ENCODE measurements around the gene ENO3. TPM values are rescaled to one million over a fixed set of nuclear protein-coding genes. Genes with fewer than 3 reads are reported as not detected.

Gene ENO3
- total and polyA plus RNA-seq, 10 of the 15 experiments (the other 5 are each of a cell fraction or from before 2014, with no cell fraction given) = 6.8 to 28.4 (median 17.0) TPM

GRCh38 chr17:4946312-4946976, 4.5 kb upstream of the ENO3 start (continued):
- TF ChIP-seq REST (IDR thresholded peaks at IDR 0.05; ENCODE audit: low read depth, low read length) (no peak), CREM (IDR thresholded peaks at IDR 0.05; ENCODE audit: low read depth) (no peak), ZNF217 (IDR thresholded peaks at IDR 0.05) (no peak), ZNF687 (IDR thresholded peaks at IDR 0.05) (no peak), ZZZ3 (IDR thresholded peaks at IDR 0.05; ENCODE audit: control insufficient read depth, insufficient read length, low read depth) (no peak), BACH1 (IDR thresholded peaks at IDR 0.05; ENCODE audit: borderline replicate concordance) (no peak), FOS (IDR thresholded peaks at IDR 0.05; ENCODE audit: borderline replicate concordance, extremely low read depth, insufficient read length) (no peak), GATAD2B (conservative IDR thresholded peaks at IDR 0.05; ENCODE audit: low read depth) (no peak), CBX3 (IDR thresholded peaks at IDR 0.05; ENCODE audit: borderline replicate concordance, low read depth) (no peak), NFYB (IDR thresholded peaks at IDR 0.05; ENCODE audit: insufficient read depth, low read depth, low read length) (no peak), HDGF (IDR thresholded peaks at IDR 0.05) (no peak), USF2 (IDR thresholded peaks at IDR 0.05; ENCODE audit: borderline replicate concordance, low read depth, low read length) (no peak), CREB1 (IDR thresholded peaks at IDR 0.05; ENCODE audit: low read depth) (no peak), MXI1 (IDR thresholded peaks at IDR 0.05; ENCODE audit: low read depth, low read length) (no peak), HDAC6 (IDR thresholded peaks at IDR 0.05; ENCODE audit: unreplicated experiment) (no peak), ZNF24 (IDR thresholded peaks at IDR 0.05) (no peak), ZBTB4 (CRISPR knock-in tag; IDR thresholded peaks at IDR 0.05) (no peak), KAT2A (conservative IDR thresholded peaks at IDR 0.05; ENCODE audit: control insufficient read depth, low read depth, low read length) (no peak)
